GM12874 (cell line): ENCODE data around the gene NPEPL1.

Source experiments
- TF ChIP-seq, protein P1 (sequence below): IDR thresholded peaks from 2 replicates; pipeline ENCODE4 v1.5.1; 2011; ENCODE audit warnings: low read depth, mild to moderate bottlenecking, control low read depth, low read length, moderate library complexity; ENCODE audit not compliant: insufficient read depth

NPEPL1 gene

GRCh38 chr20:58676161-58676560 is 16.4 kb upstream of the NPEPL1 start:
- TF ChIP-seq, protein P1, sequence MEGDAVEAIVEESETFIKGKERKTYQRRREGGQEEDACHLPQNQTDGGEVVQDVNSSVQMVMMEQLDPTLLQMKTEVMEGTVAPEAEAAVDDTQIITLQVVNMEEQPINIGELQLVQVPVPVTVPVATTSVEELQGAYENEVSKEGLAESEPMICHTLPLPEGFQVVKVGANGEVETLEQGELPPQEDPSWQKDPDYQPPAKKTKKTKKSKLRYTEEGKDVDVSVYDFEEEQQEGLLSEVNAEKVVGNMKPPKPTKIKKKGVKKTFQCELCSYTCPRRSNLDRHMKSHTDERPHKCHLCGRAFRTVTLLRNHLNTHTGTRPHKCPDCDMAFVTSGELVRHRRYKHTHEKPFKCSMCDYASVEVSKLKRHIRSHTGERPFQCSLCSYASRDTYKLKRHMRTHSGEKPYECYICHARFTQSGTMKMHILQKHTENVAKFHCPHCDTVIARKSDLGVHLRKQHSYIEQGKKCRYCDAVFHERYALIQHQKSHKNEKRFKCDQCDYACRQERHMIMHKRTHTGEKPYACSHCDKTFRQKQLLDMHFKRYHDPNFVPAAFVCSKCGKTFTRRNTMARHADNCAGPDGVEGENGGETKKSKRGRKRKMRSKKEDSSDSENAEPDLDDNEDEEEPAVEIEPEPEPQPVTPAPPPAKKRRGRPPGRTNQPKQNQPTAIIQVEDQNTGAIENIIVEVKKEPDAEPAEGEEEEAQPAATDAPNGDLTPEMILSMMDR = no peak

DNA sequence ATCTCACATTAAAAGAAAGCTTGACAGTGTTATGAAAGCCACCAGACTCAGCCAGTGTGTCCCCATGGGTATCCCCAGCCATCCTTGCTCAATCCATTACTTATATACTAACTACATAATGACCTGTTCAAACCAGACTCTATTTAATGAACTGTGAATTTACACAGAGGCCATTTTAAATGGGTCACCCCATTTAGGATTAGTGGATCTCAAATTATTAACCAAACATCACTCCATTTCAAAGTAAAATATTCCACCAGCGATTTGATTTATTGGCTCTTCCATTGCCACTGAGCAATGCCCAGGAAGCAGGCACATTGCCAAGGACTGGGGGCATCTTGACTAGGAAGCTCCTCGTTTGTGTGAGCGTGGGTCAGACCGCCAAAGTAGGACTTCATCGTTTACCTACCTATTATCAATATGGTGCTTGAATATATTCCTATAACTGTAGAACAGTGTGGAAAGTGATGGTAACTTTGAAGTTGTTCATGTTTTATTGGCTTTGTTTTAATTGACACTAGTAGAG is 15.5 kb upstream of the NPEPL1 start:
- TF ChIP-seq, protein P1 = no peak

GRCh38 chr20:58677808-58678207 is 14.8 kb upstream of the NPEPL1 start:
- TF ChIP-seq, protein P1 = no peak

DNA sequence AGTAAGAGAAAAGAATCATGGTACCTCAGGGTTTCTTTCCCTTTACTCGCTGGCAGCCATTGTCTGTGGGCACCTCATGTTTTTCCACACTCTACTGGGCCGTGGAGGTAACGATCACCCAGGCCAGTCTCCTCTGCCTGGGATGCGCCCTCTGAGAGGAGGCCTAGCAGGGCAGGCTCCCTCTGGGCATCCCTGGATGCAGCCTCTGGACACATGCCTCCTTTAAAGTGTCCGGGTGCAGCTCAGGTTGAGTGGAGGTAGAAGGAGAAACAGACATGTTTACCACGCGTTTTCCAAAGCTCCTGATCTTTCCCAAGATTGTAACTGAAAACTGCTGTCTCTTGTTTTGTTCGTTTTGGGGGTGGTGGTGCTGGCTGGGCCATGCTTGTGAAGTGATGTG is 13.8 kb upstream of the NPEPL1 start:
- TF ChIP-seq, protein P1 = no peak

GRCh38 chr20:58682656-58683531 is 9.7 kb upstream of the NPEPL1 start:
- TF ChIP-seq, protein P1 = no peak

DNA sequence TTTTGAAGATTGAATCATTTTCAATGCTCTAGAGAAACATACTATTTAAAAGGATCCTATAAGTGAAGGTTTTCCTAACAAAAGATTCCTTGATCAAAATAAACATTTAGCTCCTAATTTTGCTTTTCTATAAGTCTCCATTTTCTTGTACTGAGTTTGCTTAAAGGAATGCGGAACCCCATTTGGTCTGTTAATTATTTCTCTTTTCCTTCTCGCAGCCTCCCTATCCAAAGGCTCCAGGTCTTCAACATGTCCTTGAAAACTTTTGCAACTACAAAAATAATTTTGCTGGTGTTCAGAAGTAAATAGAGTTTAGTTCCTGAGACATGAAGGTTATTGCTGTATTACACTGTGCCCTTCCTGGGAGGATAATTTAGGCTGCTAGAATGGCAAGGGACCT is 8.3 kb upstream of the NPEPL1 start:
- TF ChIP-seq, protein P1 = no peak

DNA sequence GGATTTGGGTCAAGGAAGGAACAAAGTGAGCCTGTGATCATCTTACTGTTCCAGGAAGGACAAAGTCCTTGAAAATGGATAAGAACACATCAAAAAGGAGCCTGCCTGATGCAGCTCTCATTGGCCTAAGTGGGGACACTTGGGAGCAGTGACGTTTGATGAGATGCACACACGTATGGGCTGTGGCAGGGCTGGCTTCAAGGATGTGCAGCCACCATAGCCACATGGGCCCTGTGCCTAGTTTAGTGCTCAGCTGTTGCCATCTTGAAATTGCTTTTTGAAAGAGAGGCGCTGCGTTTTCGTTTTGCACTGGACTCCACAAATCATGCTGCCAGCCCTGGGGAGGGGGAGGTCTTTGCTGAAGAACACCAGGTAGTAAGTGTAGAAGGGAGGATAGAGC is 6.6 kb upstream of the NPEPL1 start:
- TF ChIP-seq, protein P1 = no peak
